ENCODE data around the gene LYPLAL1. TPM values are rescaled to one million over a fixed set of nuclear protein-coding genes. Genes with fewer than 3 reads are reported as not detected.

Gene LYPLAL1
- total RNA-seq, 1 donor from 2014 or later = 68.7 TPM

DNA sequence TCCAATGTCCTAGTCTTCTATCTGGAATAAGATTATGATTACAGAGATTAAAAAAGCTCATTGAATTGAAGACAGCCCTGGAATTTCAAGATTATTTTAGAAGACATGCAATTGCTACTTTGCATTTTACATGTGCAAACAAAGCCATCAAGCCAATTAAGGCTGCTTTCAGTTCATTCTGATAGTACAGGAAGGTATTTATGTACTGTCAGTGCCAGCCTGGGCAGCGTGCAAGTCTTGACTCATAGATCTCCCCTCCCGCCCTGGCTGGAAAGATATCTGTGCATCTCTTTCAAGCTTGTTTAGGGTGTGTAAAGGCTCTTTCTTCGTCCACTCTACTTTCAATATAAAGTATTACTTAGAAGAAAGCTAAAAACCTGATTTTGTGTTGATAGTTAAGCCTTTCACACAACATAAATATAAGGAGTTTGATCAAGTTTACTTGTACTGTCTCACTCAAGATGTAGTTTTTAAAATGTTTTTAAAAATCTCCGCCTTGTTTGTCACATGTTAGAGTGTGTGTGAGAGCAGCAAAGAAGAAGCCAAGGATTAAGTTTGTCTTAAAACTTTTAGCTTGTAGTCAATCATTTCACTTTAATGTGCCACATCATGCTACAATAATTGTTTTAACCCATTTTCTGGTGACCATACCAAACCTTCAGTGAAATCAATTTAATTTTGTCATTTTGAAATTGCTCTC lies 13.6 kb upstream of the LYPLAL1 start:
- no peak for ATAC-seq
- intact Hi-C loops (cut with DNase I) = no loop called here
- DNase-seq (ENCODE audit: missing footprints) = no peak

DNA sequence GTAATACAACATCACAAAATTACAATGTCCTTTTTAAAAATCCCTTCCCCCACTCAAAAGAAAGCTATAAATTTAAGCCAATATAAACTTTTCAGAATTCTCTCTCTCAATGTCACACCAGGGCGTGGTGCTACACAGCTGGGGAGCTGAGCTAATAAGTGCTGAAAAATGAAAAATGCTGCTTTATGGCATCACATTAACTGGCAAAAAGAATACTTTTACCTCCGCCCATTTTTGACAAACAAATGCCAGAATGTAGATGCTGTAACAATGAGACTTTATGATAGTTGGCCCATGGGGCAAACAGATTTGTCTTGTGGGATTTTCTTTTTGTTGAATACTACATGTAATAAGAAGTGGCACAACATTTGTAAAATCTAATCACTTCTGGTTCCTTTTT lies 12.7 kb upstream of the LYPLAL1 start:
- ATAC-seq (peak; percentile 59), DNase-seq (ENCODE audit: missing footprints) (no peak)
- intact Hi-C loops (cut with DNase I) = no loop called here

GRCh38 chr1:219161371-219161770 lies 12.3 kb upstream of the LYPLAL1 start:
- intact Hi-C loops (cut with DNase I) = no loop called here
- DNase-seq (ENCODE audit: missing footprints) (no peak), ATAC-seq (no peak)

GRCh38 chr1:219163401-219163954 lies 10.2 kb upstream of the LYPLAL1 start:
- ATAC-seq (no peak), DNase-seq (ENCODE audit: missing footprints) (no peak)
- intact Hi-C loops (cut with DNase I) = no loop called here

GRCh38 chr1:219171192-219171935 lies 2.3 kb upstream of the LYPLAL1 start:
- DNase-seq (ENCODE audit: missing footprints) (no peak), ATAC-seq (no peak)
- intact Hi-C loops (cut with DNase I) = loop anchor here (10.0 kb wide), 2 partner anchors 707 to 827 kb away; partner anchors contain the start of gene TGFB2

- no peak for DNase-seq (ENCODE audit: missing footprints)
- intact Hi-C loops (cut with DNase I) = loop anchor here (10.0 kb wide), 2 partner anchors 708 to 828 kb away; partner anchors contain the start of gene TGFB2
- no peak for ATAC-seq
Observed at GRCh38 chr1:219172821-219173220, 857 bp upstream of the LYPLAL1 start.

DNA sequence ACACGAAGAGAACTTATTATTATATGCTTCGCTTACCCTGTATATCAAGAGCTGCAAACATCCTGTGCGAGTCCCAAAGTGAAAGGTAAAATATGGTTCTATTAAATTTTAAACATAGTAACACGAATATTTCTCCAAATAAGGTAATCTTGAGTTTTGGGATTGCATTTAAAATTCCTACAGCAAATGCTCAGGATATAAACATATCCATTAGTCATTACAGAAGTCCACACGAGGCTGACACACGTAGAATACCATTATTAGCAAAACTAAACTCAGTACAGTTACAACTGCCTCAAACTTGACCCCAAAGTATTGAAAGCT lies 282 bp upstream of the LYPLAL1 start:
- ATAC-seq = no peak
- DNase-seq (ENCODE audit: missing footprints) = no peak
- intact Hi-C loops (cut with DNase I) = loop anchor here (10.0 kb wide), 2 partner anchors 709 to 829 kb away; partner anchors contain the start of gene TGFB2

GRCh38 chr1:219174460-219175211 lies 958 bp downstream of the LYPLAL1 start:
- peak; percentile 10 for ATAC-seq
- intact Hi-C loops (cut with DNase I) = loop anchor here (10.0 kb wide), 2 partner anchors 710 to 830 kb away; partner anchors contain the start of gene TGFB2
- no peak for DNase-seq (ENCODE audit: missing footprints)

DNA sequence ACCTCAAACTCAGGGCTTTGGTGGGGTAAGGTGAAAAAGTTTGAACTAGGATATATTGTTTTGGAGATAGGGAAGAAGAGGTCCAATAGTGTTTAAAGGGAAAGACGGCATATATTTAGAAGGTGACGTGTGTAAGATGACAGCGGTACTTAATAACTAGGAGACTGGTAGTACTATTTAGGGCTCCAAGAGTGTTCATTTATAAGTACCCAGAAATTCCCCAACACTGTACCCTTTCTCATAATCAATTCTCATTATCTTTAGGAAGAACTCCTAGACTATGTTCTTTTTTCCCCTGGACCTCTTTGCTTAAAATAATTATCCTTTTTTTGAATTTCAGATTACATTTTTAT lies 1.5 kb downstream of the LYPLAL1 start:
- intact Hi-C loops (cut with DNase I) = loop anchor here (10.0 kb wide), 2 partner anchors 710 to 830 kb away; partner anchors contain the start of gene TGFB2
- ATAC-seq = peak; percentile 56
- no peak for DNase-seq (ENCODE audit: missing footprints)

DNA sequence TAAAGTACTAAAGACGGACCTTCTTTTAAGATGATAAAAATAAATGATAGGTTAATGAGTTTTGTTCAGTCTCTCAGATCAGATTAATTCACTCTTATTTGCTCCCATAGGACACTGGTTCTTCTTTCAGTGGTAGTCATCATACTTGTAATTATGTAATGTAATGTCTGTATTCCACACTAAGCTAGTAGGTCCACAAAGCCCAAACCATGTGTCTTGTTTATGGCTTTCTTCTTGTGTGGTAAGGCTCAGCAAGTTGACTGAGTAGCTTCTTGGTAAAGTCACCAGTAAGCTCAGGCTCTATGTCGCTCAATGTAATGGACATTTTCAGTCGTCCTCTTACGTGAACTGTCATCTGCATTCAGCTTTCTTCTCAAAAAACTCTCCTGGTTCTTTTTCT lies 2.5 kb downstream of the LYPLAL1 start:
- ATAC-seq (no peak), DNase-seq (ENCODE audit: missing footprints) (no peak)
- intact Hi-C loops (cut with DNase I) = loop anchor here (10.0 kb wide), 2 partner anchors 711 to 831 kb away; partner anchors contain the start of gene TGFB2

DNA sequence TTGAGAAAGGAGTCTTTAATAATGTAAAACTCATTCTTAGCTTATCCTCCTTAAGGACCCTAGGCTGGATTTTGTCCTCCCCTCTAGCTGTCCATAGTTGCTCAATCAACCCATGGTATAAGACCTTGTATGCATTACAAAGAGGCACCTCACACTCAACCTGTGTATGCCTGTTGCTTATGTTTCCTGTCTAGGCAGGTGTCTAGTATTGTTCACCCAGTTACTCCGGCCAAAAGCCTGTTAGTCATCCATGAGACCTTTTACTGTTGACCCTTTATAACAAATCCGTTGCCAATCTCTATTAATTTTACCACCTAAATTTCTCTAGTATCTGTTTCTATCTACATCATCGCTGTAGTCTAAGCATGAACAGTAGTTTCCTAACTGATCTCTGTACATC lies 3.7 kb downstream of the LYPLAL1 start:
- DNase-seq (ENCODE audit: missing footprints) (no peak), ATAC-seq (no peak)
- intact Hi-C loops (cut with DNase I) = loop anchor here (10.0 kb wide), 2 partner anchors 713 to 833 kb away; partner anchors contain the start of gene TGFB2

- no peak for ATAC-seq
- no peak for DNase-seq (ENCODE audit: missing footprints)
- intact Hi-C loops (cut with DNase I) = loop anchor here (10.0 kb wide), 2 partner anchors 713 to 833 kb away; partner anchors contain the start of gene TGFB2
Observed at GRCh38 chr1:219177940-219178339, 4.3 kb downstream of the LYPLAL1 start.

DNA sequence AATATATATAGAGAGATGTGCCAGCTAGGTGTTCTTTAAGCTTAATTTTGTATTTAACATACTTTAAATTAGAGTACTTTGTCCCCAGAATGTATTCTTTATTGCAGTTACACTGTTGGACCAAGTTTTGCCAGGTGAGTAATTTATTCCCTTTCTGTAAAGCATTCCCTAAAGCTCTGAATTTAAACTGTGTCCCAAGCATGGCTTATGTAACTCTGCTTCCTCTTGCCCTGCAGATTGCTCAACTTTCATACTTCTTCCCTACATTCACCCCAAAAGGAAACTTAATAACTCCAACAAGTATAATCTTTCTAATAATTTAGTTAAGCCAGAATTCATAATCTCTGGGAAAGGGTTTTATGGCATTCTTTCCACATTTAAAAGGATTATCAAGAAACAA lies 5.6 kb downstream of the LYPLAL1 start:
- intact Hi-C loops (cut with DNase I) = loop anchor here (10.0 kb wide), 2 partner anchors 714 to 834 kb away; partner anchors contain the start of gene TGFB2
- ATAC-seq (no peak), DNase-seq (ENCODE audit: missing footprints) (no peak)

GRCh38 chr1:219184337-219184736 lies 10.7 kb downstream of the LYPLAL1 start:
- intact Hi-C loops (cut with DNase I) = no loop called here
- ATAC-seq (no peak), DNase-seq (ENCODE audit: missing footprints) (no peak)

- DNase-seq (ENCODE audit: missing footprints) (no peak), ATAC-seq (no peak)
- intact Hi-C loops (cut with DNase I) = no loop called here
Observed at GRCh38 chr1:219185486-219186117, 11.9 kb downstream of the LYPLAL1 start.

- ATAC-seq (no peak), DNase-seq (ENCODE audit: missing footprints) (no peak)
- intact Hi-C loops (cut with DNase I) = no loop called here
Observed at GRCh38 chr1:219188331-219188803, 14.7 kb downstream of the LYPLAL1 start.

DNA sequence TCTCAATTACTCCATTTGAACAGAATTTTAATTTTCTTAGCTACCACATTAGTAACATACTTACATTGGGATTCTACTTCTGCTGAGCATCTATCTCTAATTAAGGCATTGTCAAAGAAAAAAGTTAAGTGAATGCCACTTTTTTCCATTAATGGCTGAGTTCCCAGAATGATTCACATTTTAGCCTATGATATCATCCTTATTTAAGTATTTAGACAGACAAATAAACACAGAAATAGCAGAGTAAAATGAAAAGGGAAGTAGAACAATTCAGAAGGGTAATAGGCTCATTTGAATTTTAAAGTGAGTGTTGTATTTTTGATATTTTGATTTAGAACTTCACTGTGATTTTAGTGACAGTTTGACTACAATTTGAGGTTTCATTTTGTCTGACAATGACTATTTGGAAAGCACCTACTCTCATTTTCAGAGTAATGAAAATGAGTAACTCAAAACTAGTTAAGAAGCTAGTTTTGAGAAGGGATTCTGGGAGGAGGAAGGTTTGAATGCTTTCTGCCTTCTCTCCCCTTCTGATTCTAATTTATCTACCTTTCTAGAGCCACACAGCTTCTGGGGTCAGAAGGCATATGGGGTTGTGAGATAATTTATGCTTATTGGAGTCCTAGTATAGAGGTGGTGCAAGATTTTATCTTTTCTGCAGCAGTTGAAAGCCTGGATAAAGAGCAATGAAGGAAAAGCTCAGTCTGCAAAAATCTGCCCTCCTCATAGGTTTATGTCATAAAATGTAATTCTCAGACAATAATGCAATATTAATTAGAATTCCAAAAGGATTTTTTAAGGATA lies 15.5 kb downstream of the LYPLAL1 start:
- intact Hi-C loops (cut with DNase I) = no loop called here
- DNase-seq (ENCODE audit: missing footprints) = no peak
- ATAC-seq = no peak

GRCh38 chr1:219189952-219190351 lies 16.3 kb downstream of the LYPLAL1 start:
- ATAC-seq = no peak
- intact Hi-C loops (cut with DNase I) = no loop called here
- DNase-seq (ENCODE audit: missing footprints) = no peak

All from Right ventricle myocardium inferior (tissue), 1 donor.